ENCODE measurements around the gene RAG1. TPM values are rescaled to one million over a fixed set of nuclear protein-coding genes. Genes with fewer than 3 reads are reported as not detected.

RAG1 gene
- total and polyA plus RNA-seq, 2 of the 13 experiments (the other 11 are each of a cell fraction or from before 2014, with no cell fraction given) = 0.11 to 0.15 TPM

DNA sequence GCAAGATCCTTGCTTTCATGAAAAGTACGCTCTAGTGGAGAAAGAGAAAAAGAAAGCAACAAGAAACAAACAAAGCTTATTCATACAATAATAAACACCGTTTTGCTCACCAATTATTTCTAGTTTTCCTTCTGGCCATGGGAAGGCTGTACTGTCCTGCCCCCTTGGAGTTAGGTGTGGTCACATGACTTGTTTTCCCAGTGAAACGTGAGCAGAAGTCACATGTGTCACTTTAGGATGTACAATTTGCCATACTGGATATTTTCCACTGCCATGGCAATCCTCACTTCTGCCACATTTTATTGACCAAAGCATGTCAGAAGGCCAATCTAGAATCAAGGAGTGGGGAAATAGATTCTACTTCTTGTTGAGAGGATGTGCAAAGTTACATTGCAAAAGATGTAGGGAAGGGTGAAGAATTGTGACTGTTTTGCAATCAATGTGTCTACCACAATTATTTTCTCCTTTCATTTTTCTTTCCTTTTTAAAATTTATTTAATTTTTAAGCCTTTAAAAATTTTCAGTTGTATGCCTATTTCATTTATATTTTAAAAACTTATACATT is 33.4 kb upstream of the RAG1 start:
- POLR2A ChIA-PET = no interaction called here
- no peak for FAIRE-seq
- Histone ChIP-seq H3K9ac (ENCODE audit: insufficient read depth, low read depth, low read length) (no peak overlapping the region), H3K4me1 (ENCODE audit: insufficient read depth, low read length) (no peaks in the 10 kb centered on the region), H3K4me2 (ENCODE audit: low read depth, low read length) (no peak overlapping the region), H4K20me1 (ENCODE audit: insufficient read depth, low read length) (no peaks in the 10 kb centered on the region), H3K79me2 (ENCODE audit: insufficient read depth, low read length) (no peaks in the 10 kb centered on the region), H3K36me3 (replicated peaks in 1 of 2; ENCODE audit: control insufficient read depth in 1 of 2, insufficient read depth in 2 of 2, low read length in 2 of 2) (no peaks in the 10 kb centered on the region), H3K4me3 (replicated peaks in 1 of 3; ENCODE audit: insufficient read depth in 1 of 3, low read depth in 2 of 3, low read length in 3 of 3) (no peak overlapping the region), H3K27ac (ENCODE audit: extremely low read length, insufficient read depth, low read length) (no peak overlapping the region), H2AFZ (ENCODE audit: low read length) (no peak overlapping the region), H3K9me3 (ENCODE audit: low read length) (no peaks in the 10 kb centered on the region), H3K27me3 (ENCODE audit: control insufficient read depth in 1 of 2, insufficient read depth in 2 of 2, low read length in 2 of 2) (no peaks in the 10 kb centered on the region; a peak in 1 of 5 replicates)
- no TSS peak for BruUV-seq (replicated peaks)
- DNase-seq (ENCODE audit: low spot score) = no peak
- CTCF ChIA-PET (ENCODE audit: low intra/inter-chr PET ratio, low total read pairs) = no interaction called here
- under 1% methylated on average over 3 of the region's 3 CpGs for WGBS (ENCODE audit: low lambda C conversion rate)
- intact Hi-C loops (cut with micrococcal nuclease; ENCODE audit: unreplicated experiment) = no loop called here
- ATAC-seq = no peak
- TF ChIP-seq POLR2A (IDR thresholded peaks at IDR 0.05; ENCODE audit: insufficient read depth in 1 of 2, low read depth in 2 of 2, low read length in 2 of 2) = no peak
- 0 out of 2 replicates have a peak, but pooled peaks have one; percentile 21 for TF ChIP-seq USF2 (IDR thresholded peaks at IDR 0.05; ENCODE audit: low read depth, low read length)
- TF ChIP-seq USF2 (CRISPR knock-in tag; IDR thresholded peaks at IDR 0.05; ENCODE audit: borderline replicate concordance) = no peak
- in situ Hi-C loops (cut with HindIII; ENCODE audit: extremely low pct_ligation_motif_present, low pct_unique_long_range_greater_than_20kb) = no loop called here

DNA sequence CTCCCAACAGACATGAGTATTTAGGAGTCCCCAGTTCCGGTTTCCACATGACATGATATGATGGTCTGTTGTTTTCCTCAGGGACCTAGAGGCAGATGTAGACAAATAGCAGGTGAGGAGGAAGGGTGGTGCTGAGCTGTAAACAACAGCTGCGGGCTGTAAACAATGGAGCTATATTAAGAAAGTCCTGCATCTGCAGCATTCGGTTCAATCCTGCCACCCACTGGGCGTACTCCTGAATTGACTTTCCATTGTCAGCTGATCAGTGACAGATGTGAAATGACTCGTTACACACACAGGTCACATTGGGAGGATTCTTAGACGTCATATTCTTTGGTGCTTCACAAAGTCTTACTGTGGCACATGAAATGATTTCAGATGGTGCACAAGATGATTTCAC is 26.8 kb upstream of the RAG1 start:
- Histone ChIP-seq H3K9me3 (ENCODE audit: low read length) (no peaks in the 10 kb centered on the region), H3K27me3 (ENCODE audit: control insufficient read depth in 1 of 2, insufficient read depth in 2 of 2, low read length in 2 of 2) (peaks cover 0 to 8% of the 10 kb centered on the region in 2 experiments; a peak in 1 of 5 replicates), H4K20me1 (ENCODE audit: insufficient read depth, low read length) (no peaks in the 10 kb centered on the region), H3K36me3 (replicated peaks in 1 of 2; ENCODE audit: control insufficient read depth in 1 of 2, insufficient read depth in 2 of 2, low read length in 2 of 2) (no peaks in the 10 kb centered on the region), H3K4me1 (ENCODE audit: insufficient read depth, low read length) (no peaks in the 10 kb centered on the region), H3K9ac (ENCODE audit: insufficient read depth, low read depth, low read length) (no peak overlapping the region), H3K27ac (ENCODE audit: extremely low read length, insufficient read depth, low read length) (no peak overlapping the region), H3K79me2 (ENCODE audit: insufficient read depth, low read length) (no peaks in the 10 kb centered on the region), H3K4me2 (ENCODE audit: low read depth, low read length) (0 out of 2 replicates have a peak overlapping the region, but pooled peaks have one; percentile 0), H2AFZ (ENCODE audit: low read length) (no peak overlapping the region), H3K4me3 (replicated peaks in 1 of 3; ENCODE audit: insufficient read depth in 1 of 3, low read depth in 2 of 3, low read length in 3 of 3) (no peak overlapping the region)
- BruUV-seq (replicated peaks) = no TSS peak
- in situ Hi-C loops (cut with HindIII; ENCODE audit: extremely low pct_ligation_motif_present, low pct_unique_long_range_greater_than_20kb) = no loop called here
- CTCF ChIA-PET (ENCODE audit: low intra/inter-chr PET ratio, low total read pairs) = no interaction called here
- DNase-seq (ENCODE audit: low spot score) (peak; percentile 32), FAIRE-seq (peak; percentile 68), ATAC-seq (peak; percentile 86)
- intact Hi-C loops (cut with micrococcal nuclease; ENCODE audit: unreplicated experiment) = loop anchor here (1.0 kb wide), 1 partner anchor 32 kb away; no protein-coding TSS in a partner anchor
- POLR2A ChIA-PET = no interaction called here
- 2% methylated on average over 6 of the region's 6 CpGs for WGBS (ENCODE audit: low lambda C conversion rate)
- TF ChIP-seq FOXP4 (CRISPR knock-in tag; IDR thresholded peaks at IDR 0.05) (peak; percentile 73; the same call in 1 of the 2 replicates), USF2 (IDR thresholded peaks at IDR 0.05; ENCODE audit: low read depth, low read length) (0 out of 2 replicates have a peak, but pooled peaks have one; percentile 12), USF2 (CRISPR knock-in tag; IDR thresholded peaks at IDR 0.05; ENCODE audit: borderline replicate concordance) (no peak), CREB1 (IDR thresholded peaks at IDR 0.05) (0 out of 2 replicates have a peak, but pooled peaks have one; percentile 7), CREB1 (CRISPR knock-in tag; IDR thresholded peaks at IDR 0.05) (no peak), ZNF260 (CRISPR knock-in tag; IDR thresholded peaks at IDR 0.05; ENCODE audit: borderline replicate concordance, low read depth) (no peak), SMC3 (IDR thresholded peaks at IDR 0.05; ENCODE audit: low read length) (peak; percentile 27; the same call in 1 of the 2 replicates), SAP130 (CRISPR knock-in tag; IDR thresholded peaks at IDR 0.05; ENCODE audit: low read depth) (peak; percentile 45; the same call in 1 of the 2 replicates)
